ENCODE results near the gene SPRR2A. TPM values are rescaled to one million over a fixed set of nuclear protein-coding genes. Genes with fewer than 3 reads are reported as not detected.

The SPRR2A gene
- total RNA-seq (2016; rRNA removed; fragmentation: Illumina TruSeq; extraction: Trizol) = not detected in 2 replicates
- not detected in 2 replicates for total RNA-seq (2016; cell fraction: cytosol; rRNA removed; fragmentation: Illumina TruSeq; extraction: Trizol; ENCODE audit: low read depth)
- total RNA-seq (2016; cell fraction: insoluble cytoplasmic fraction; rRNA removed; fragmentation: Illumina TruSeq; extraction: Trizol) = not detected in 2 replicates
- total RNA-seq (2016; cell fraction: membrane; rRNA removed; fragmentation: Illumina TruSeq; extraction: Trizol) = not detected in 2 replicates
- not detected in 2 replicates for total RNA-seq (2016; cell fraction: nucleus; rRNA removed; fragmentation: Illumina TruSeq; extraction: Trizol)
- not detected in 2 replicates for polyA plus RNA-seq (2011; rRNA removed)
- not detected in 2 replicates for polyA plus RNA-seq (2011; cell fraction: cytosol; rRNA removed)
- polyA plus RNA-seq (2011; cell fraction: nucleus; rRNA removed) = not detected in 2 replicates
- not detected in 2 replicates for polyA plus RNA-seq (2012)
- polyA plus RNA-seq (2016; cell fraction: cytosol; fragmentation: Illumina TruSeq; extraction: Trizol; ENCODE audit: low read depth) = not detected in 2 replicates
- not detected in 2 replicates for polyA plus RNA-seq (2016; cell fraction: insoluble cytoplasmic fraction; fragmentation: Illumina TruSeq; extraction: Trizol; ENCODE audit: low read depth)
- not detected in 2 replicates for polyA plus RNA-seq (2016; cell fraction: membrane; fragmentation: Illumina TruSeq; extraction: Trizol; ENCODE audit: low read depth)
- polyA plus RNA-seq (2016; cell fraction: nucleus; fragmentation: Illumina TruSeq; extraction: Trizol; ENCODE audit: insufficient read depth, low read depth) = not detected in 2 replicates
- polyA minus RNA-seq (2011; rRNA and poly(A)+ RNA removed; ENCODE audit: low replicate concordance) = not detected in 2 replicates
- not detected in 2 replicates for polyA minus RNA-seq (2011; cell fraction: cytosol; rRNA and poly(A)+ RNA removed)
- polyA minus RNA-seq (2011; cell fraction: nucleus; rRNA and poly(A)+ RNA removed) = not detected in 2 replicates
- not detected for Bru-seq, nascent RNA
- BruChase-seq, experiment 1, labeled RNA remaining after a 6-hour chase = not detected
- not detected for BruChase-seq, experiment 2, labeled RNA remaining after a 2-hour chase
- long read RNA-seq, experiment 1 = 0 reads
- long read RNA-seq, experiment 2 = 0 reads

DNA sequence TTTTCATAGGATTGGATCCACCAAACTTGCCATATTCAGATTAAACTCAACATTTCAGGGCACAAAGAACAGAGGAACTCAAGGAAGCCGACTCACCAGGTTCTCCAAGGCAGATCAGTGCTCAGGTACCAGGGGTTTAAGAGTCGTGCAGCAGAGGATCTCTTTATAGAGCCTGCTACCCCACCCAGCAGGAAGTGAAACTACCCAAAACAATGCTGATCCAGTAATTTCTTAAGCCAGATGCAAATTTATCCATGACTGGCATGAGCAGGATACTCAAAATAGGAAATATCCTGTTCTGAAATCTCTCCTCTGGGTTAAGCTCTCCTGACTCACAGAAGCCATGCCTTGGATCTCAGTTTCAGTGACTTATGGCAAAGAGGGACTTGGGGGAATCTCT lies at the start of gene SPRR2A:
Gene SPRR2A, minus strand, starts transcription at position 138 of the 400 bp plus-strand sequence. CDS start 777 bp downstream, outside the sequence.
- no peaks in the 10 kb centered on the region for H3K9me3 ChIP-seq (ENCODE audit: low read length)
- H3K9ac ChIP-seq (ENCODE audit: insufficient read depth, low read depth, low read length) = no peak within 1 kb of the TSS
- no peak within 1 kb of the TSS for H3K4me2 ChIP-seq (ENCODE audit: low read depth, low read length)
- ChIA-PET POLR2A (no interaction called here), CTCF (ENCODE audit: low intra/inter-chr PET ratio, low total read pairs) (no interaction called here)
- no peak within 1 kb of the TSS for H3K4me3 ChIP-seq (replicated peaks in 1 of 3; ENCODE audit: insufficient read depth in 1 of 3, low read depth in 2 of 3, low read length in 3 of 3)
- H2AFZ ChIP-seq (ENCODE audit: low read length) = no peak within 1 kb of the TSS
- H3K4me1 ChIP-seq (ENCODE audit: insufficient read depth, low read length) = no peaks in the 10 kb centered on the region
- BruUV-seq (replicated peaks) = no TSS peak
- H3K27me3 ChIP-seq (ENCODE audit: control insufficient read depth in 1 of 2, insufficient read depth in 2 of 2, low read length in 2 of 2) = no peaks in the 10 kb centered on the region
- no peak for FAIRE-seq
- in situ Hi-C loops (cut with HindIII; ENCODE audit: extremely low pct_ligation_motif_present, low pct_unique_long_range_greater_than_20kb) (no loop called here), intact Hi-C loops (cut with micrococcal nuclease; ENCODE audit: unreplicated experiment) (no loop called here)
- no peak for ATAC-seq
- DNase-seq (ENCODE audit: low spot score) = no peak
- no peaks in the 10 kb centered on the region for H4K20me1 ChIP-seq (ENCODE audit: insufficient read depth, low read length)
- no peaks in the 10 kb centered on the region for H3K36me3 ChIP-seq (replicated peaks in 1 of 2; ENCODE audit: control insufficient read depth in 1 of 2, insufficient read depth in 2 of 2, low read length in 2 of 2)
- H3K79me2 ChIP-seq (ENCODE audit: insufficient read depth, low read length) = no peaks in the 10 kb centered on the region
- 0% methylated on average over 2 of the region's 2 CpGs for WGBS (ENCODE audit: low lambda C conversion rate)
- no peak within 1 kb of the TSS for H3K27ac ChIP-seq (ENCODE audit: extremely low read length, insufficient read depth, low read length)
- TF ChIP-seq YEATS4 (CRISPR knock-in tag; IDR thresholded peaks at IDR 0.05; ENCODE audit: borderline replicate concordance) (no peak), BCL6 (CRISPR knock-in tag; IDR thresholded peaks at IDR 0.05) (no peak), HNRNPL (IDR thresholded peaks at IDR 0.05; ENCODE audit: low read depth, low read length) (no peak), TAF15 (IDR thresholded peaks at IDR 0.05; ENCODE audit: low read depth, low read length, poor library complexity, severe bottlenecking) (no peak), AGO2 (optimal IDR thresholded peaks at IDR 0.05; ENCODE audit: low read depth, low read length) (no peak), ZBTB8A (CRISPR knock-in tag; IDR thresholded peaks at IDR 0.05; ENCODE audit: borderline replicate concordance, low read depth) (no peak)
- TF ChIP-seq, protein P1, sequence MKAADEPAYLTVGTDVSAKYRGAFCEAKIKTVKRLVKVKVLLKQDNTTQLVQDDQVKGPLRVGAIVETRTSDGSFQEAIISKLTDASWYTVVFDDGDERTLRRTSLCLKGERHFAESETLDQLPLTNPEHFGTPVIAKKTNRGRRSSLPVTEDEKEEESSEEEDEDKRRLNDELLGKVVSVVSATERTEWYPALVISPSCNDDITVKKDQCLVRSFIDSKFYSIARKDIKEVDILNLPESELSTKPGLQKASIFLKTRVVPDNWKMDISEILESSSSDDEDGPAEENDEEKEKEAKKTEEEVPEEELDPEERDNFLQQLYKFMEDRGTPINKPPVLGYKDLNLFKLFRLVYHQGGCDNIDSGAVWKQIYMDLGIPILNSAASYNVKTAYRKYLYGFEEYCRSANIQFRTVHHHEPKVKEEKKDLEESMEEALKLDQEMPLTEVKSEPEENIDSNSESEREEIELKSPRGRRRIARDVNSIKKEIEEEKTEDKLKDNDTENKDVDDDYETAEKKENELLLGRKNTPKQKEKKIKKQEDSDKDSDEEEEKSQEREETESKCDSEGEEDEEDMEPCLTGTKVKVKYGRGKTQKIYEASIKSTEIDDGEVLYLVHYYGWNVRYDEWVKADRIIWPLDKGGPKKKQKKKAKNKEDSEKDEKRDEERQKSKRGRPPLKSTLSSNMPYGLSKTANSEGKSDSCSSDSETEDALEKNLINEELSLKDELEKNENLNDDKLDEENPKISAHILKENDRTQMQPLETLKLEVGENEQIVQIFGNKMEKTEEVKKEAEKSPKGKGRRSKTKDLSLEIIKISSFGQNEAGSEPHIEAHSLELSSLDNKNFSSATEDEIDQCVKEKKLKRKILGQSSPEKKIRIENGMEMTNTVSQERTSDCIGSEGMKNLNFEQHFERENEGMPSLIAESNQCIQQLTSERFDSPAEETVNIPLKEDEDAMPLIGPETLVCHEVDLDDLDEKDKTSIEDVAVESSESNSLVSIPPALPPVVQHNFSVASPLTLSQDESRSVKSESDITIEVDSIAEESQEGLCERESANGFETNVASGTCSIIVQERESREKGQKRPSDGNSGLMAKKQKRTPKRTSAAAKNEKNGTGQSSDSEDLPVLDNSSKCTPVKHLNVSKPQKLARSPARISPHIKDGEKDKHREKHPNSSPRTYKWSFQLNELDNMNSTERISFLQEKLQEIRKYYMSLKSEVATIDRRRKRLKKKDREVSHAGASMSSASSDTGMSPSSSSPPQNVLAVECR (CRISPR knock-in tag; IDR thresholded peaks at IDR 0.05; ENCODE audit: borderline replicate concordance) = no peak
- TF ChIP-seq, protein P2, sequence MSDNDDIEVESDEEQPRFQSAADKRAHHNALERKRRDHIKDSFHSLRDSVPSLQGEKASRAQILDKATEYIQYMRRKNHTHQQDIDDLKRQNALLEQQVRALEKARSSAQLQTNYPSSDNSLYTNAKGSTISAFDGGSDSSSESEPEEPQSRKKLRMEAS (IDR thresholded peaks at IDR 0.05) = no peak
- TF ChIP-seq, protein P3, sequence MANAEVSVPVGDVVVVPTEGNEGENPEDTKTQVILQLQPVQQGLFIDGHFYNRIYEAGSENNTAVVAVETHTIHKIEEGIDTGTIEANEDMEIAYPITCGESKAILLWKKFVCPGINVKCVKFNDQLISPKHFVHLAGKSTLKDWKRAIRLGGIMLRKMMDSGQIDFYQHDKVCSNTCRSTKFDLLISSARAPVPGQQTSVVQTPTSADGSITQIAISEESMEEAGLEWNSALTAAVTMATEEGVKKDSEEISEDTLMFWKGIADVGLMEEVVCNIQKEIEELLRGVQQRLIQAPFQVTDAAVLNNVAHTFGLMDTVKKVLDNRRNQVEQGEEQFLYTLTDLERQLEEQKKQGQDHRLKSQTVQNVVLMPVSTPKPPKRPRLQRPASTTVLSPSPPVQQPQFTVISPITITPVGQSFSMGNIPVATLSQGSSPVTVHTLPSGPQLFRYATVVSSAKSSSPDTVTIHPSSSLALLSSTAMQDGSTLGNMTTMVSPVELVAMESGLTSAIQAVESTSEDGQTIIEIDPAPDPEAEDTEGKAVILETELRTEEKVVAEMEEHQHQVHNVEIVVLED (CRISPR knock-in tag; IDR thresholded peaks at IDR 0.05; ENCODE audit: borderline replicate concordance) = no peak
- TF ChIP-seq, protein P4, sequence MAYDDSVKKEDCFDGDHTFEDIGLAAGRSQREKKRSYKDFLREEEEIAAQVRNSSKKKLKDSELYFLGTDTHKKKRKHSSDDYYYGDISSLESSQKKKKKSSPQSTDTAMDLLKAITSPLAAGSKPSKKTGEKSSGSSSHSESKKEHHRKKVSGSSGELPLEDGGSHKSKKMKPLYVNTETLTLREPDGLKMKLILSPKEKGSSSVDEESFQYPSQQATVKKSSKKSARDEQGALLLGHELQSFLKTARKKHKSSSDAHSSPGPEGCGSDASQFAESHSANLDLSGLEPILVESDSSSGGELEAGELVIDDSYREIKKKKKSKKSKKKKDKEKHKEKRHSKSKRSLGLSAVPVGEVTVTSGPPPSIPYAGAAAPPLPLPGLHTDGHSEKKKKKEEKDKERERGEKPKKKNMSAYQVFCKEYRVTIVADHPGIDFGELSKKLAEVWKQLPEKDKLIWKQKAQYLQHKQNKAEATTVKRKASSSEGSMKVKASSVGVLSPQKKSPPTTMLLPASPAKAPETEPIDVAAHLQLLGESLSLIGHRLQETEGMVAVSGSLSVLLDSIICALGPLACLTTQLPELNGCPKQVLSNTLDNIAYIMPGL (CRISPR knock-in tag; IDR thresholded peaks at IDR 0.05; ENCODE audit: borderline replicate concordance in 1 of 2, low read depth in 1 of 2) = no peak

All from HepG2 (cell line).